Gastroesophageal sphincter (tissue), 3 donors: Measurements from ENCODE around the gene UVSSA.

Experiments
- CTCF ChIP-seq, 4 experiments: fragments of 200-600 bp in 2 of 4; fragments of 450-650 bp in 2 of 4; sonication (generic) in 1 of 4; IDR thresholded peaks; one replicate each; pipeline ENCODE4 v1.5.1; 2017 to 2019; ENCODE audit warnings: antibody characterized with exemption in 4 of 4, mild to moderate bottlenecking in 2 of 4, moderate library complexity in 2 of 4
- EP300 ChIP-seq: sonication (generic); formaldehyde crosslinking; IDR thresholded peaks from one replicate; pipeline ENCODE4 v1.6.1; 2017; ENCODE audit warnings: antibody characterized with exemption, mild to moderate bottlenecking
- POLR2A ChIP-seq, 2 donors: fragments of 450-650 bp; IDR thresholded peaks; one replicate each; pipeline ENCODE4 v1.6.1; 2017; ENCODE audit warnings: antibody characterized with exemption in 2 of 2, mild to moderate bottlenecking in 2 of 2, moderate library complexity in 1 of 2
- POLR2AphosphoS5 ChIP-seq: sonication (generic); formaldehyde crosslinking; IDR thresholded peaks from one replicate; pipeline ENCODE4 v1.6.1; 2017; ENCODE audit warnings: antibody characterized with exemption

GRCh38 chr4:1371176-1372165, 24.5 kb downstream of the UVSSA start:
- TF ChIP-seq CTCF (IDR thresholded peaks at IDR 0.05) (no peak), POLR2A (IDR thresholded peaks at IDR 0.05) (no peak), EP300 (no peak), POLR2AphosphoS5 (no peak)
